GM10248 (cell line): ENCODE data around the gene FAM98C.

Experiments used
- CTCF ChIA-PET: fragments of 300-600 bp; sonication (Branson Sonifier 250); formaldehyde crosslinking; extraction: SDS; loops from one replicate; lab custom pipeline; 2021; ENCODE audit warnings: antibody characterized with exemption; lab: Yijun Ruan, JAX
- POLR2A ChIA-PET: fragments of 350-650 bp; sonication (Branson Sonifier 250); formaldehyde crosslinking; extraction: SDS; loops from one replicate; lab custom pipeline; 2020; ENCODE audit warnings: antibody characterized with exemption; lab: Yijun Ruan, JAX
- DNase-seq: peaks from one replicate; pipeline ENCODE4 v3.0.0; 2012; ENCODE audit errors: extremely low spot score
- CTCF ChIP-seq: IDR thresholded peaks from 2 replicates; pipeline ENCODE4 v1.5.1; 2012; ENCODE audit warnings: mild to moderate bottlenecking, low read depth; ENCODE audit errors: extremely low read depth, missing control alignments, control extremely low read depth

The FAM98C gene

GRCh38 chr19:38425810-38426466, 23.0 kb downstream of the FAM98C start, which contains the start of gene RASGRP4:
Gene RASGRP4 (minus strand): TSS chr19:38426219. CDS start chr19:38426091, 128 bp downstream.
- DNase-seq, result peak; percentile 53
- TF ChIP-seq CTCF, result no peak
- ChIA-PET POLR2A (no interaction called here), CTCF (interaction anchor here (1.2 to 5.8 kb wide), 2 partner anchors 12 to 23 kb away, joined by 3 to 29 read pairs; partner anchors contain the start of gene FAM98C)

- ChIA-PET POLR2A (interaction anchor here (0.7 kb wide), 1 partner anchor 24 kb away, joined by 3 read pairs; the partner anchor contains the start of gene FAM98C), CTCF (interaction anchor here (5.8 kb wide), 1 partner anchor 24 kb away, joined by 29 read pairs; the partner anchor contains the start of gene FAM98C)
- peak; percentile 66 for DNase-seq
These were observed 24.3 kb downstream of the FAM98C start for GRCh38 chr19:38427035-38427677.

- no peak for TF ChIP-seq CTCF
- ChIA-PET CTCF (interaction anchor here (5.8 kb wide), 1 partner anchor 26 kb away, joined by 29 read pairs; the partner anchor contains the start of gene FAM98C), POLR2A (no interaction called here)
- DNase-seq, result no peak
These were observed 26.3 kb downstream of the FAM98C start for GRCh38 chr19:38429055-38429810.

- ChIA-PET POLR2A (no interaction called here), CTCF (interaction anchor here (1.4 kb wide), 1 partner anchor 204 kb away, joined by 4 read pairs; no protein-coding TSS in a partner anchor)
- TF ChIP-seq CTCF, result no peak
- DNase-seq, result no peak
These were observed 26.9 kb downstream of the FAM98C start for GRCh38 chr19:38429811-38430156.

GRCh38 chr19:38430931-38431330, 28.0 kb downstream of the FAM98C start:
- DNase-seq, result no peak
- no peak for TF ChIP-seq CTCF
- ChIA-PET POLR2A (no interaction called here), CTCF (interaction anchor here (1.4 kb wide), 1 partner anchor 203 kb away, joined by 4 read pairs; no protein-coding TSS in a partner anchor)

GRCh38 chr19:38433268-38433733, 30.4 kb downstream of the FAM98C start, which contains the start of gene RYR1:
Gene RYR1 (plus strand): TSS chr19:38433691. CDS start chr19:38433830, 139 bp downstream.
- CTCF ChIA-PET, result no interaction called here
- POLR2A ChIA-PET, result no interaction called here
- DNase-seq, result peak; percentile 88
- TF ChIP-seq CTCF, result no peak
